ENCODE results near the gene CHPF.

Gene CHPF

GRCh38 chr2:219507581-219508443 lies 35.8 kb downstream of the CHPF start:
- Histone ChIP-seq H3K4me2 (ENCODE audit: low read length) (no peak overlapping the region), H3K56ac (ENCODE audit: low read length) (no peak overlapping the region), H3K4me3 (ENCODE audit: low read length) (no peak overlapping the region), H3K23ac (ENCODE audit: low read length) (no peak overlapping the region), H3K79me2 (ENCODE audit: control insufficient read depth, insufficient read depth, low read length) (no peaks in the 10 kb centered on the region), H4K8ac (ENCODE audit: low read depth, low read length) (no peak overlapping the region), H2BK120ac (ENCODE audit: low read depth, low read length) (no peak overlapping the region), H3K18ac (ENCODE audit: low read length) (no peak overlapping the region), H3K36me3 (ENCODE audit: control insufficient read depth, insufficient read depth, low read length) (no peaks in the 10 kb centered on the region), H3K4ac (ENCODE audit: low read depth, low read length) (no peak overlapping the region), H2BK15ac (replicated peaks; ENCODE audit: low read depth) (no peak overlapping the region), H4K5ac (ENCODE audit: low read length) (no peak overlapping the region), H3K4me1 (ENCODE audit: control insufficient read depth, low read depth, low read length) (peaks cover 5% of the 10 kb centered on the region), H2BK5ac (ENCODE audit: low read length) (no peak overlapping the region), H3K27me3 (ENCODE audit: insufficient read depth, low read length, poor library complexity) (peaks cover 11% of the 10 kb centered on the region), H2AK5ac (ENCODE audit: low read length) (no peak overlapping the region), H3K27ac (ENCODE audit: low read depth, low read length) (no peak overlapping the region), H3K79me1 (ENCODE audit: low read length) (no peaks in the 10 kb centered on the region), H3K9ac (ENCODE audit: low read length) (no peak overlapping the region)
- no CpG with 5 or more reads among the region's 8 CpGs for WGBS (ENCODE audit: extremely low coverage, insufficient coverage, low lambda C conversion rate)
- DNase-seq, result no peak

- H4K8ac ChIP-seq (ENCODE audit: low read depth, low read length), result no peak overlapping the region
- peaks cover 7% of the 10 kb centered on the region for H3K27me3 ChIP-seq (ENCODE audit: insufficient read depth, low read length, poor library complexity)
- no peaks in the 10 kb centered on the region for H3K36me3 ChIP-seq (ENCODE audit: control insufficient read depth, insufficient read depth, low read length)
- H3K79me2 ChIP-seq (ENCODE audit: control insufficient read depth, insufficient read depth, low read length), result no peaks in the 10 kb centered on the region
- H3K4ac ChIP-seq (ENCODE audit: low read depth, low read length), result no peak overlapping the region
- no peak overlapping the region for H2AK5ac ChIP-seq (ENCODE audit: low read length)
- H3K4me3 ChIP-seq (ENCODE audit: low read length), result no peak overlapping the region
- H3K18ac ChIP-seq (ENCODE audit: low read length), result no peak overlapping the region
- peaks cover 5% of the 10 kb centered on the region for H3K4me1 ChIP-seq (ENCODE audit: control insufficient read depth, low read depth, low read length)
- no peak overlapping the region for H2BK120ac ChIP-seq (ENCODE audit: low read depth, low read length)
- H3K56ac ChIP-seq (ENCODE audit: low read length), result peak overlapping the region; percentile 67
- H3K9ac ChIP-seq (ENCODE audit: low read length), result peak overlapping the region; percentile 48
- WGBS (ENCODE audit: extremely low coverage, insufficient coverage, low lambda C conversion rate), result no CpG with 5 or more reads among the region's 17 CpGs
- no peak overlapping the region for H3K27ac ChIP-seq (ENCODE audit: low read depth, low read length)
- H3K79me1 ChIP-seq (ENCODE audit: low read length), result no peaks in the 10 kb centered on the region
- H3K23ac ChIP-seq (ENCODE audit: low read length), result no peak overlapping the region
- H3K4me2 ChIP-seq (ENCODE audit: low read length), result no peak overlapping the region
- DNase-seq, result no peak
- no peak overlapping the region for H2BK5ac ChIP-seq (ENCODE audit: low read length)
- no peak overlapping the region for H2BK15ac ChIP-seq (replicated peaks; ENCODE audit: low read depth)
- no peak overlapping the region for H4K5ac ChIP-seq (ENCODE audit: low read length)
Measured at GRCh38 chr2:219506802-219507526, 36.6 kb downstream of the CHPF start.

DNA sequence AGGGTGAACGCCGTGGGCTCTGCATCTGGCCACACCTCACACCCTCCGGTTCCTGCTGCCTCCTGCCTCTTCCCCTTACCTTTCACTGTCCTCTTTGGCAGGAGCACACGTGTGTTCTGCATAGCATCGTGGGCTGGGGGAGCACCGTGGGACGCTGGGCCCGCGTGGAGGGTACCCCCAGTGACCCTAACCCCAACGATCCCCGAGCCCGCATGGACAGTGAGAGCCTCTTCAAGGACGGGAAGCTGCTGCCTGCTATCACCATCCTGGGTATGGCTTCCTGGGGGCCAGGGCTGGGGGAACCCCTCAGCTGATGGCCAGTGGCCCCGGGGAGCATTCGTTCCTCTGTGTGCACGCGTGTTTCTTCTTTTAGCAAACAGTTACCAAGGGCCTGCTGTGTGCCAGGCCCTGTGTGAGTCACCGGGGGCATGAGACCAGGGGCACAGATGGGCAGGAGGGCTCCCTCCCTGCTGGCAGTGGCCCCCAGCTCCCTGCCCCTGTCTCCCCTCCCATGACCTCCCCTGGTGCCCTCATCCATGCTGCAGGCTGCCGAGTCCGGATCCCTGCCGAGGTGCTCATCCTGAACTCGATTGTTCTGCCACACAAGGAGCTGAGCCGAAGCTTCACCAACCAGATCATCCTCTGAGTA lies 37.3 kb downstream of the CHPF start:
- H3K9ac ChIP-seq (ENCODE audit: low read length), result peak overlapping the region; percentile 40
- H2BK5ac ChIP-seq (ENCODE audit: low read length), result no peak overlapping the region
- H3K36me3 ChIP-seq (ENCODE audit: control insufficient read depth, insufficient read depth, low read length), result no peaks in the 10 kb centered on the region
- H3K4me2 ChIP-seq (ENCODE audit: low read length), result no peak overlapping the region
- H3K4ac ChIP-seq (ENCODE audit: low read depth, low read length), result no peak overlapping the region
- H3K79me1 ChIP-seq (ENCODE audit: low read length), result no peaks in the 10 kb centered on the region
- peaks cover 2% of the 10 kb centered on the region for H3K27me3 ChIP-seq (ENCODE audit: insufficient read depth, low read length, poor library complexity)
- H3K23ac ChIP-seq (ENCODE audit: low read length), result no peak overlapping the region
- no peak overlapping the region for H4K8ac ChIP-seq (ENCODE audit: low read depth, low read length)
- H3K18ac ChIP-seq (ENCODE audit: low read length), result no peak overlapping the region
- peaks cover 5% of the 10 kb centered on the region for H3K4me1 ChIP-seq (ENCODE audit: control insufficient read depth, low read depth, low read length)
- no peak overlapping the region for H4K5ac ChIP-seq (ENCODE audit: low read length)
- H2AK5ac ChIP-seq (ENCODE audit: low read length), result no peak overlapping the region
- no CpG with 5 or more reads among the region's 23 CpGs for WGBS (ENCODE audit: extremely low coverage, insufficient coverage, low lambda C conversion rate)
- no peak overlapping the region for H2BK120ac ChIP-seq (ENCODE audit: low read depth, low read length)
- H3K27ac ChIP-seq (ENCODE audit: low read depth, low read length), result no peak overlapping the region
- no peak overlapping the region for H2BK15ac ChIP-seq (replicated peaks; ENCODE audit: low read depth)
- peak overlapping the region; percentile 67 for H3K56ac ChIP-seq (ENCODE audit: low read length)
- no peak overlapping the region for H3K4me3 ChIP-seq (ENCODE audit: low read length)
- no peak for DNase-seq
- no peaks in the 10 kb centered on the region for H3K79me2 ChIP-seq (ENCODE audit: control insufficient read depth, insufficient read depth, low read length)

- Histone ChIP-seq H3K27me3 (ENCODE audit: insufficient read depth, low read length, poor library complexity) (no peaks in the 10 kb centered on the region), H3K18ac (ENCODE audit: low read length) (no peak overlapping the region), H3K79me1 (ENCODE audit: low read length) (no peaks in the 10 kb centered on the region), H2BK120ac (ENCODE audit: low read depth, low read length) (no peak overlapping the region), H4K8ac (ENCODE audit: low read depth, low read length) (no peak overlapping the region), H3K27ac (ENCODE audit: low read depth, low read length) (no peak overlapping the region), H2BK15ac (replicated peaks; ENCODE audit: low read depth) (no peak overlapping the region), H3K4me3 (ENCODE audit: low read length) (no peak overlapping the region), H2BK5ac (ENCODE audit: low read length) (no peak overlapping the region), H3K9ac (ENCODE audit: low read length) (no peak overlapping the region), H3K4ac (ENCODE audit: low read depth, low read length) (no peak overlapping the region), H3K4me1 (ENCODE audit: control insufficient read depth, low read depth, low read length) (peaks cover 5% of the 10 kb centered on the region), H2AK5ac (ENCODE audit: low read length) (no peak overlapping the region), H3K79me2 (ENCODE audit: control insufficient read depth, insufficient read depth, low read length) (no peaks in the 10 kb centered on the region), H3K4me2 (ENCODE audit: low read length) (no peak overlapping the region), H3K56ac (ENCODE audit: low read length) (no peak overlapping the region), H3K23ac (ENCODE audit: low read length) (no peak overlapping the region), H4K5ac (ENCODE audit: low read length) (no peak overlapping the region), H3K36me3 (ENCODE audit: control insufficient read depth, insufficient read depth, low read length) (no peaks in the 10 kb centered on the region)
- no peak for DNase-seq
- no CpG with 5 or more reads among the region's 9 CpGs for WGBS (ENCODE audit: extremely low coverage, insufficient coverage, low lambda C conversion rate)
Measured at GRCh38 chr2:219505585-219505984, 38.0 kb downstream of the CHPF start.

GRCh38 chr2:219502618-219503017 lies 41.0 kb downstream of the CHPF start:
- Histone ChIP-seq H4K5ac (ENCODE audit: low read length) (no peak overlapping the region), H3K23ac (ENCODE audit: low read length) (no peak overlapping the region), H2BK15ac (replicated peaks; ENCODE audit: low read depth) (no peak overlapping the region), H3K4ac (ENCODE audit: low read depth, low read length) (no peak overlapping the region), H3K79me2 (ENCODE audit: control insufficient read depth, insufficient read depth, low read length) (no peaks in the 10 kb centered on the region), H3K4me2 (ENCODE audit: low read length) (no peak overlapping the region), H3K79me1 (ENCODE audit: low read length) (peaks cover 2% of the 10 kb centered on the region), H3K18ac (ENCODE audit: low read length) (no peak overlapping the region), H2BK5ac (ENCODE audit: low read length) (no peak overlapping the region), H3K27me3 (ENCODE audit: insufficient read depth, low read length, poor library complexity) (peaks cover under 1% of the 10 kb centered on the region), H3K4me1 (ENCODE audit: control insufficient read depth, low read depth, low read length) (peaks cover 18% of the 10 kb centered on the region), H2BK120ac (ENCODE audit: low read depth, low read length) (no peak overlapping the region), H4K8ac (ENCODE audit: low read depth, low read length) (no peak overlapping the region), H3K36me3 (ENCODE audit: control insufficient read depth, insufficient read depth, low read length) (no peaks in the 10 kb centered on the region), H3K27ac (ENCODE audit: low read depth, low read length) (no peak overlapping the region), H2AK5ac (ENCODE audit: low read length) (no peak overlapping the region), H3K4me3 (ENCODE audit: low read length) (no peak overlapping the region), H3K9ac (ENCODE audit: low read length) (no peak overlapping the region), H3K56ac (ENCODE audit: low read length) (no peak overlapping the region)
- peak; percentile 47 for DNase-seq
